ENCODE data around the gene PXMP4.

PXMP4 gene

DNA sequence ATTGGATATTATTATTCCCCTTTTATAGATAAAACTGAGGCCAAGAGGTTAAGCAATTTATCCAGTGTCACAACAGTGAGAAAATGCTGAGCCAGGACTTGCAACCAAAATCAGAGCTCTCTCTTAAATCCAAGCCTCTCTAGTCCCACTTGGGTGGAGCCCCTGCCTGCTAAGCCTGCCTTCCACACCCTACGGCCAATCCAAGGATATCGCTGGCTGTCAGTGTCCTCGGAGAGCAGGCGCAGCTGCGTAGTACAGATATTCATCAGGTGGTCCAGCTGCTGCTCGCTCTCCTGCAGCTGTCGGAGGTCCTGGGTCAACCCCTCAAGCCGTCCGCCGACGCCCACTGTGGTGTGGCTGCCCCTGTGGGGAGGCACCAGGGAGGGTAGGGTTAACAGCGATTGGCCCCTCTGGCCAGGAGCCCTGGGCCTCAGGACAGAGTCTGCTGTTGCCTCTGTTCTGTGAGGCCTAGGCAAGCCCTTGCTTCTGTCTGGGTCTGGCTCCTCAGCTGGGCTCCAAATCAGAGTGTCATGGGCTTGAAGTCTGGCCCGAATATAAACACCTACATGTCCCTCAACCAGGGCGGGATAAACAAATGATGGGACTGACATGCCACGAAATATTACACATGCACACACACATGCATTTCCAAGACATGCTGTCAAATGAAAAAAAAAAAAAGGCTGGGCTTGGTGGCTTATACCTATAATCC, 42.0 kb downstream of the PXMP4 start:
- CTCF ChIA-PET, result interaction anchor here (1.4 kb wide), 1 partner anchor 10 kb away, joined by 6 read pairs; no protein-coding TSS in a partner anchor

GRCh38 chr20:33676652-33677645, 43.2 kb downstream of the PXMP4 start:
- H3K9me3 ChIP-seq (ENCODE audit: control insufficient read depth, insufficient read depth, low read depth, low read length), result no peaks in the 10 kb centered on the region
- no peak overlapping the region; the same call in 1 of the 2 replicates for H3K27ac ChIP-seq (ENCODE audit: extremely low read depth, low read depth, low read length)
- peaks cover 4% of the 10 kb centered on the region; the same call in 1 of the 2 replicates for H3K4me1 ChIP-seq (ENCODE audit: control insufficient read depth, insufficient read depth, low read length)
- no peak overlapping the region for H3K4me3 ChIP-seq (ENCODE audit: low read depth, low read length)
- ChIA-PET POLR2A (interaction anchor here (2.3 kb wide), 1 partner anchor 8 kb away, joined by 9 read pairs; no protein-coding TSS in a partner anchor), CTCF (interaction anchor here (1.4 kb wide), 1 partner anchor 9 kb away, joined by 6 read pairs; no protein-coding TSS in a partner anchor)
- TF ChIP-seq EGR2 (tag by site-specific recombination; IDR thresholded peaks at IDR 0.05; ENCODE audit: low read depth) (no peak), ZNF354C (tag by site-specific recombination; IDR thresholded peaks at IDR 0.05; ENCODE audit: borderline replicate concordance, low read depth) (no peak), ZNF600 (tag by site-specific recombination; IDR thresholded peaks at IDR 0.05) (0 out of 2 replicates have a peak, but pooled peaks have one; percentile 16), ZBTB17 (tag by site-specific recombination; IDR thresholded peaks at IDR 0.05) (no peak)
- TF ChIP-seq, protein P1, sequence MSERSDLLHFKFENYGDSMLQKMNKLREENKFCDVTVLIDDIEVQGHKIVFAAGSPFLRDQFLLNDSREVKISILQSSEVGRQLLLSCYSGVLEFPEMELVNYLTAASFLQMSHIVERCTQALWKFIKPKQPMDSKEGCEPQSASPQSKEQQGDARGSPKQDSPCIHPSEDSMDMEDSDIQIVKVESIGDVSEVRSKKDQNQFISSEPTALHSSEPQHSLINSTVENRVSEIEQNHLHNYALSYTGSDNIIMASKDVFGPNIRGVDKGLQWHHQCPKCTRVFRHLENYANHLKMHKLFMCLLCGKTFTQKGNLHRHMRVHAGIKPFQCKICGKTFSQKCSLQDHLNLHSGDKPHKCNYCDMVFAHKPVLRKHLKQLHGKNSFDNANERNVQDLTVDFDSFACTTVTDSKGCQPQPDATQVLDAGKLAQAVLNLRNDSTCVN (tag by site-specific recombination; optimal IDR thresholded peaks at IDR 0.05), result no peak
- peaks cover 13 to 65% of the 10 kb centered on the region in 2 experiments; a peak in 2 of 3 replicates for H3K36me3 ChIP-seq (ENCODE audit: control insufficient read depth in 2 of 2, insufficient read depth in 1 of 2, low read length in 2 of 2)

More for the DNA sequence above, 42.0 kb downstream of the PXMP4 start:
- TF ChIP-seq SCRT2 (tag by site-specific recombination; IDR thresholded peaks at IDR 0.05) (peak; percentile 67), SP2 (tag by site-specific recombination; IDR thresholded peaks at IDR 0.05) (peak; percentile 16; the same call in 1 of the 2 replicates), ZNF140 (tag by site-specific recombination; IDR thresholded peaks at IDR 0.05) (no peak), ZNF707 (tag by site-specific recombination; IDR thresholded peaks at IDR 0.05) (no peak), ZNF580 (tag by site-specific recombination; IDR thresholded peaks at IDR 0.05) (no peak), KLF10 (tag by site-specific recombination; IDR thresholded peaks at IDR 0.05) (no peak), ZNF571 (tag by site-specific recombination; IDR thresholded peaks at IDR 0.05) (no peak)
- Histone ChIP-seq H3K36me3 (ENCODE audit: control insufficient read depth in 2 of 2, insufficient read depth in 1 of 2, low read length in 2 of 2) (peaks cover 13 to 66% of the 10 kb centered on the region in 2 experiments; a peak in 2 of 3 replicates), H3K4me3 (ENCODE audit: low read depth, low read length) (no peak overlapping the region), H3K27ac (ENCODE audit: extremely low read depth, low read depth, low read length) (no peak overlapping the region), H3K9me3 (ENCODE audit: control insufficient read depth, insufficient read depth, low read depth, low read length) (no peaks in the 10 kb centered on the region), H3K4me1 (ENCODE audit: control insufficient read depth, insufficient read depth, low read length) (peaks cover 4% of the 10 kb centered on the region; the same call in 1 of the 2 replicates)
- POLR2A ChIA-PET, result no interaction called here

GRCh38 chr20:33676121-33676520, 44.0 kb downstream of the PXMP4 start:
- H3K36me3 ChIP-seq (ENCODE audit: control insufficient read depth in 2 of 2, insufficient read depth in 1 of 2, low read length in 2 of 2), result peaks cover 13 to 67% of the 10 kb centered on the region in 2 experiments; a peak in 2 of 3 replicates

More at GRCh38 chr20:33676121-33676520, 44.0 kb downstream of the PXMP4 start:
- TF ChIP-seq ZNF544 (tag by site-specific recombination; IDR thresholded peaks at IDR 0.05) (no peak), ZNF677 (tag by site-specific recombination; IDR thresholded peaks at IDR 0.05) (no peak), MZF1 (tag by site-specific recombination; IDR thresholded peaks at IDR 0.05; ENCODE audit: borderline replicate concordance) (no peak), ZNF76 (tag by site-specific recombination; IDR thresholded peaks at IDR 0.05; ENCODE audit: borderline replicate concordance, low read depth) (no peak), ZFHX2 (tag by site-specific recombination; conservative IDR thresholded peaks at IDR 0.05) (peak; percentile 34; the same call in 1 of the 2 replicates), ZNF529 (tag by site-specific recombination; IDR thresholded peaks at IDR 0.05; ENCODE audit: insufficient replicate concordance) (no peak)
- TF ChIP-seq, protein P2, sequence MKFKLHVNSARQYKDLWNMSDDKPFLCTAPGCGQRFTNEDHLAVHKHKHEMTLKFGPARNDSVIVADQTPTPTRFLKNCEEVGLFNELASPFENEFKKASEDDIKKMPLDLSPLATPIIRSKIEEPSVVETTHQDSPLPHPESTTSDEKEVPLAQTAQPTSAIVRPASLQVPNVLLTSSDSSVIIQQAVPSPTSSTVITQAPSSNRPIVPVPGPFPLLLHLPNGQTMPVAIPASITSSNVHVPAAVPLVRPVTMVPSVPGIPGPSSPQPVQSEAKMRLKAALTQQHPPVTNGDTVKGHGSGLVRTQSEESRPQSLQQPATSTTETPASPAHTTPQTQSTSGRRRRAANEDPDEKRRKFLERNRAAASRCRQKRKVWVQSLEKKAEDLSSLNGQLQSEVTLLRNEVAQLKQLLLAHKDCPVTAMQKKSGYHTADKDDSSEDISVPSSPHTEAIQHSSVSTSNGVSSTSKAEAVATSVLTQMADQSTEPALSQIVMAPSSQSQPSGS (tag by site-specific recombination; IDR thresholded peaks at IDR 0.05; ENCODE audit: low read depth), result no peak
- ChIA-PET CTCF (no interaction called here), POLR2A (interaction anchor here (2.3 to 2.5 kb wide), 2 partner anchors 9 to 12 kb away, joined by 9 to 11 read pairs; no protein-coding TSS in a partner anchor)
- H3K4me3 ChIP-seq (ENCODE audit: low read depth, low read length), result no peak overlapping the region
- peaks cover 4% of the 10 kb centered on the region; the same call in 1 of the 2 replicates for H3K4me1 ChIP-seq (ENCODE audit: control insufficient read depth, insufficient read depth, low read length)
- H3K9me3 ChIP-seq (ENCODE audit: control insufficient read depth, insufficient read depth, low read depth, low read length), result no peaks in the 10 kb centered on the region
- no peak overlapping the region for H3K27ac ChIP-seq (ENCODE audit: extremely low read depth, low read depth, low read length)

Measured in HEK293 (cell line).